ENCODE measurements around the gene FOXK1.

Gene FOXK1

GRCh38 chr7:4699841-4700240 lies 17.7 kb downstream of the FOXK1 start:
- DNase-seq: peak; percentile 7 to 38

DNA sequence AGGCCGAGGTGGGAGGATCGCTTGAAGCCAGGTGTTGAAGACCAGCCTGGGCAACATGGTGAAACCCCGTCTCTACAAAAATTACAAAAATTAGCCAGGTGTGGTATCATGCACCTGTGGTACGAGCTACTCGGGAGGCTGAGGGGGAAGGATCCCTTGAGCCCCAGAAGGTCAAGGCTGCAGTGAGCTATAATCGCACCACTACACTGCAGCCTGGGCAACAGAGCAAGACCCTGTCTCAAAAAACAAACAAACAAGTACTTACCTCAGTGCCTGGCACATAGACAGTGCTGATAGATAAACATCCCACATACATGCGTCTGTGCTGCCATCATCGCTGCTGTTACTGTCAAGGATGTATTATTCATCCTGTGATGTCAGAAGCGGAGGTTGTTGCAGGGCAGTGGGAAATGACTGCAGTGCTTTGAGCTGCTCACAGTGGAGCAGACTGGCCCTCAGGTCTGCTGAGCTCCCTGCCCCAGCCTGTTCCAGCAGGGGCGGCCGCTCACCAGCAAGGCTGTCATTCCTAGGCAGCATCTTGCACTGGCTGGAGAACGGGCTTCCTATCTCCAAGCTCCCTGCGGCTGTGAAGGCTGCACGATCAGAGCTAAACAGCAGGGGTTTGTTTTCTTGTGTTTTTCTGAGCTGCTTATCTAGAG lies 18.6 kb downstream of the FOXK1 start:
- DNase-seq: no peak

DNA sequence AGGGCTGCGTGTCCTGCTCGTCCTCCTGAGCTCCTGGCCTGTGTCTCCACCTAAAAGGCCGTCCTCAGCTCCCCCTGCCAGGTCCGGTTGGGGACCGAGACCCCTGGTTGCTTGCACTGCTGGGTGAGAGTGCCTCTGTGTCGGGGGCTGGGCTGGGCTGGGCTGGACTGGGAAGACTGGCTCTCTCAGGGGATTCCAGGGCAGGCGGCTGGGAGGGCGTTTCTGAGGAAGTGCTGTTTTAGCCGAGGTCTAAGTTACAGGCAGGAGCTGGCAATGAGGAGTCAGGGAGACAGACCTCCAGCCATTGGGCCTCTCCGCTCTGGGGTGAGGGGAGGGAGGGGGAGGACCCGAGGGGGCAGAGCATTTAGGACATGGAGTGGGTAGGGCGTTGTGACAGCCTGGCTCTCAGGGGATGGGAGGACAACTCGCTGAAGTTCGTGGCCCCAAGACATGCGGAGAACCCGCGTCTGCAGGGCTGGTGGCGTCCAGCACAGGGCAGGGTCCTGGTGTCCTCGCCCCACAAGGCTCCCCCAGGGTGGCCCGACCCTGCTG lies 20.9 kb downstream of the FOXK1 start:
- peak in 1 of 2 experiments; percentile 15 for DNase-seq

- DNase-seq: no peak
These were observed 21.4 kb downstream of the FOXK1 start for GRCh38 chr7:4703532-4703931.

DNA sequence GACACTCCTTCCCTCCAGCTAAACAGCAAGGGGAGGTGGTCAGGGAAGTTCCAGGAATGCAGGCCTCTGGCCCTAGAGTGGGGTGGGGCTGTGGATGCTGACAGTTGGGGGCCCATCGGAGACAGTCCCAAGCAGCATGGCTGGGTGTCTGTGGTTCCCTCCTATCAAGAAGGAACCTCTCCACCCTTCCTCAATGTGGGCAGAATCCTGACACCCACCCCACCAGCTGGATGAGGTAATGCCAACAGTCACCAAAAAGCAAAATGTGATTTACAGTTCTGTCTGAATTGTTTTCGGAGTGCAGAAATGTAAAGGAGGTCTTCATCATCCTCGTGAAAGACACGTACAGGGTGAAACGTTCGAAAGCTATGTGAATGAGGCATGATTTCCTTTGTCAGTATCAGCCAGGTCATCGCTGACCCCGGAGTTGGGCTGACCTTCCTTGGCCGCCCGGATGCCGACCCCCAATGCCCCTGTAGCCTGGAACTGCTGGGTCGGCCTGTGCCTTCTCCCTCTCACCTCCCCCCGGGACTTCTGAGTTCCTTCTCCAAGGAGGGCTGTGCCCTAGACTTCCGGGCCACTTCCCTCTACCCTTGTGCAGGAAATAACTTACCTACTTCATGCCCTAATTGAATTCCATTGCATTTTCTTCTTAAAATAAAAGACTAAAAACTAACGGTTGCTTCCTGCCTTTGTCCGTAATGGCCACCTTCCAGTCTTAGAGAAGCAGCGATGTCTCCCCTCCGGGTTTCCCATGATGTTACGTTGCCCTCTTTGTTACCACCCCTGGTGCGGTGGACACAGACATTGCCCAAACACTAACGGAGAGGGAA lies 24.5 kb downstream of the FOXK1 start:
- peak; percentile 70 to 71 for DNase-seq

DNA sequence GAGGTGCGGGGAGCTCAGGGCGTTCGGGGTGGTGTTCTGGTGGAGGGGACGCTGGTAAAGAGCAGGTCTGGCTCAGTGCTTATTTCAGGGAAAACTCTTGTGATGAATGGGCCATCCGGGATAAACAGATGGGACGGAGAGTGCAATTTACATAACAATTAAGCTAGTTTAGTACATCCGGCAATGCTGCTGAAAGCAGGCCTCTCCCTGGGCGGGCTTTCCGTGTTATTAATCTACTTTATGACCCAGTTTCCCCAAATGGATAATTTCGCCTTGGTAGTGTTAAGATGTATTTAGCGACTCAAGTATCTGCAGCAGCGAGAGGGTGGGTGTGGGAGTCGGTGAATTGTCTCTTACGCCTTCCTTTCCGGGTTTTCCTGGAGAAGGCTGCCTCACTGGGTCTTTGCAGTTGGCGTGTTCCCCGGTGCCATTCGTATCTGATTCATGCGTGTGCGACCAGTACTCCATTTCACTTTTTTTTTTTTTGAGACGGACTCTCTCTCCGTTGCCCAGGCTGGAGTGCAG lies 25.2 kb downstream of the FOXK1 start:
- DNase-seq: peak in 1 of 2 experiments; percentile 39

- DNase-seq: no peak
These were observed 25.9 kb downstream of the FOXK1 start for GRCh38 chr7:4707980-4708411.

DNA sequence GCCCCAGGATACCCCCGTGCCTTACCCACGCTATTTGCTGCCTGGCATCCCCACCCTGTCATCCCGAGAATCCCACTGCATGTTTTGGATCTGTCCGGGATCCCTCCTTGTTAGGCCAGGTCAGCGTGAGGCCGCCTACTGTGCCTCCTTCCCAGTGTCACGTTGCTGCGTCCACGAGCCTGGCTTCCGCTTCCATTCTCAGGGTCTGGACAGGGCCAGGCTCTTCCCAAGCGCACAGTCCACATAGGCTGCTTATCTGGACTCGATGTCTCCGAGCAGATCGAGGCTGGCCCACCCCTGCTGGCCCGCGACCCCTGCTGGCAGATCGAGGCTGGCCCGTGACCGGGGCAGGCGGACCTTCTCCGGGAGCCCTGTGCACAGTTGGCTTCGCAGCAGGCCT lies 27.1 kb downstream of the FOXK1 start:
- DNase-seq: no peak

GRCh38 chr7:4711093-4711492 lies 29.0 kb downstream of the FOXK1 start:
- no peak for DNase-seq

DNA sequence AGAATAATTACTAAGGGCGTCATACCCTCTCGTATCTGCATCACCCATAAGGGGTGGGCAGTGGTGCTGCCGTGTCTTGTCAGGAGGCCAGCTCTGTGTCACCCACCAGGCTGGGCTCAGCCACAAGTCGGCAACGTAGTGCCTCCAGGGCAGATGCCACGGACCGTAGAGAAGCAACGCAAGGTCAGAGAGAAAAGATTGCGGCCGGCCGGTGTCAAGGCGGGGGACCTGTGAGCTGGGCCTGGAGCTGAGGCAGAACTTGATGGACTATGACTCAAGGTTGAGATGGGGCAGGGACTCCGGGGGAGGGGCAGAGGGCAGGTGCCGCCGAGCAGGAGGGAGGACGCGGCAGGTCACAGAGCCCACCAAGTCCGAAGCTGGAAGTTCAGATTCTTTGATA lies 29.5 kb downstream of the FOXK1 start:
- DNase-seq: no peak

DNA sequence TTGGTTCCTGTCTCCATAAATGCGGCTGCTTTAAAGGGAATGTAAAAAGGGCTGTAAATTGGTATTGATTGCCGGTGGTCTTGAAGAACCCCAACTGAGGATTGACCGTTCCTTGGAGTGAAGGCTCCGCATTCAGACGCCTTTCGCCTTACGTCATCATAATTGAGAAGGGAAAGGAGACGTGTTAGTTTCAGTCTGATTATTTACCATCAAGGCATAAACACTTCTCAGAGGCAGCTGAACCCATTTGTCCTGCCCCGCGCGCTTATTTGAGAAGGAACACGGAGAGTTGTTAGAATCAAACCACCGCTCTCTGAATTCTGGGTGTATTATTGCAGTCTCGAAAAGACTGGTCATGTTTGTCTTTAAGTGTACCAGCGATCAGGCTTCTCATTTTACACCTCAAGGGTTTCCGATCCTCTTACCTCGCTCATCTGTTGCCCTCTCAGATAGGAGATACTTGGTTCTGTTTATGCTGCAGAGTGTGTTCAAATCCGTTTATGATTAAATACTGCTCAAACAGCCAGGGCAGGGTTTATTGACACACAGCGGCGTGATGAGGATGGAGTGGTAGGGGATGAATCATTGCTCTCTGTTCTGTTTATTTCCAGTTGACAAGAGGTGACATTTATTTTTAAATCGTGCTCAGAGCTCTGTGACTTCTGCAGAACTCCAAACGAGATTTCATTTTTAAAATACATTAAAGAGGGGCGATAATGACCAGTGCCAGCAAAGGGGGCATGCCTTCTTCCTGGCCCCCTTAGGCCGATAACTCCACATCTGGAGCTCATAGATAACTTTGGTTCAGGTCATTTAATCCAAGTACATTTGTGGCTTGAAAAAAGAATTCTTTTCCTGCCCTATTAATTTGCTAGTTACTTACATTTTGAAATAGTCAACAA lies 30.4 kb downstream of the FOXK1 start:
- DNase-seq: peak in 1 of 2 experiments; percentile 20

- peak; percentile 64 to 84 for DNase-seq
These were observed 31.2 kb downstream of the FOXK1 start for GRCh38 chr7:4713183-4713784.

GRCh38 chr7:4714161-4714700 lies 32.1 kb downstream of the FOXK1 start:
- DNase-seq: no peak

DNA sequence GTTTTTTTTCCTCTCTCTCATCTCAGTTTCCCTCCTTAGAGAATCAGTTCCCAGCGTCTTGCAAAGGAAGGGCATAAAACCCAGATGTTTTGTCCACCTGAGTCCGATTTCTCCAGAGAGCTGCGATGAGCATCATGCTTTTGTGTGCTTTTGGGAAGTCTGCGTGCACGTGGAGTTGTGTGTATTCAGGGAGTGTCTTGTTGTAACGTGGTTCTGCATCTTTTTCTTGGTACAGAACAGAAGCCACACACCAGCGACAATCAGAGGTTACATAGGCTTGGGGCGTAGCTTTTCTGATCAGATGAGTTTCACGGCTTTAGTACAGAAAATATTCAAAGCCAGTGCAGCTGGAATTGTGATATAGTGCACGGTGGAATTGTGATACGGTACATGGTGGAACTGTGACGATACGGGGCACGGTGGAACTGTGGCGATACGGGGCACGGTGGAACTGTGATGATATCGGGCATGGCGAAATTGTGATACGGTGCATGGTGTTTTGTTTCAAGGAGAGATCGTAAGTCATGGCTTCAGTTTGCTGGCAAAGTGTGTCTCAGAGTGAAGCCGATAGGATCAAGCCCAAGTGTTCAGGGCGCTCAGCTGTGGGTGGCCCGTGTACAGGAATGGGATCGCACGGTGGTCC lies 32.8 kb downstream of the FOXK1 start:
- no peak for DNase-seq

DNA sequence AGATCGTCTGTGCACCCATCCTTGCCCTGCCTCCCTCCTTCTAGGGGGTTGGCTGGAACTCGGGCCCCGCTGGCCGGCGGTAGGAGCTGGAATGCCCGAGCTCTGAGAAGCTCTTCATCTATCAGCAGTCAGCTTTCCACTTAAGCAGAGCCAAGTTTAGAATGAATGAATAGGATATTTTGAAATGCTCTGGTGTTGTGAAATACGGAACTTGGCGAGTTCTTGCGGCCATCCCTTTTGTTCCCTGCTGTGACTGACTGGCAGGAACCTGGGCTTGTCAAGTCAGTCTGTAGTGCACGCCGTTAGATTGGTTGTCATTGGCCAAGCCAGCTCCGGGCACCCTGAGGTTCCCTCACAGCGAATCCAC lies 33.3 kb downstream of the FOXK1 start:
- no peak for DNase-seq

DNA sequence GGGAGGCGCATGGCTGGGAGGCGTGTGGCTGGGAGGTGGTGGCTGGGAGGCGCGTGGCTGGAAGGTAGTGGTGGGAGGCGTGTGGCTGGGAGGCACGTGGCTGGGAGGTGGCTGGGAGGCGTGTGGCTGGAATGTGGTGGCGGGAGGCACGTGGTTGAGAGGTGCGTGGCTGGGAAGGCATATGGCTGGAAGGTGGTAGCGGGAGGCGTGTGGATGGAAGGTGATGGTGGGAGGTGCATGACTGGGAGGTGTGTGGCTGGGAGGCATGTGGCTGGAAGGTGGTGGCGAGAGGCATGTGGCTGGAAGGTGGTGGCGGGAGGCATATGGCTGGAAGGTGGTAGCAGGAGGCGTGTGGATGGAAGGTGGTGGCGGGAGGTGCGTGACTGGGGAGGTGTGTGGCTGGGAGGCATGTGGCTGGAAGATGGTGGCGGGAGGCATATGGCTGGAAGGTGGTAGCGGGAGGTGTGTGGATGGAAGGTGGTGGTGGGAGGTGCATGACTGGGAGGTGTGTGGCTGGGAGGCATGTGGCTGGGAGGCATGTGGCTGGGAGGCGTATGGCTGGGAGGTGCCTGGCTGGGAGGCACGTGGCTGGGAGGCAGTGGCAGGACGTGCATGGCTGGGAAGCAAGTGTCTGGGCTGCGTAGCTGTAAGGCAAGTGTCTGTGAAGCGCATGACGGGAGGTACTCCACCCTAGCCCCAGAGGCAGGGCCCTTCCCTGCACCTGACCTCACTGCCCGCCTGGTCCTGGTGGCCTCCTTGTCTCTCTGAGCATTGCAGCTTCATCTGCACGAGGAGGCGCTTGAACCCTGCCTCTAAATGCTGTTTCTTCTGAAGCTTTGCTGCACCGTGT lies 35.1 kb downstream of the FOXK1 start:
- DNase-seq: no peak

DNA sequence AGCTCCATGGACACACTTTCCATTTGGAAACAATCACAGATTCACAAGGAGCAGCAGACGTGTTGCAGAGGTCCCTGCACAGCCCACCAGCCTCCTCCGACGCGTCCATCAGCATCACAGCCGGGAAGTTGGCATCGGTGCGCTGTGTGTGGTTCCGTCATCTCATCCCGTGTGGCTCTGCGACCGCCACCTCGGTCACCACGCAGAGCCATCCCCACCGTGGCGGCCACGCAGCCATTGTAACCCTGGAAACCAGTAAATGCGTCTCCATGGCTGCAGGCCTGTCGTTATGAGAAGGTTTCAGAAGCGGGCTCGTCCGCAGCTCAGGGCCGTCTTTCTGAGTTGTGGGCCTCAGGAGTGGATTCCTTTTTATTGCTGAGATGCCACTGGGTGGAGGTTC lies 36.0 kb downstream of the FOXK1 start:
- no peak for DNase-seq

DNA sequence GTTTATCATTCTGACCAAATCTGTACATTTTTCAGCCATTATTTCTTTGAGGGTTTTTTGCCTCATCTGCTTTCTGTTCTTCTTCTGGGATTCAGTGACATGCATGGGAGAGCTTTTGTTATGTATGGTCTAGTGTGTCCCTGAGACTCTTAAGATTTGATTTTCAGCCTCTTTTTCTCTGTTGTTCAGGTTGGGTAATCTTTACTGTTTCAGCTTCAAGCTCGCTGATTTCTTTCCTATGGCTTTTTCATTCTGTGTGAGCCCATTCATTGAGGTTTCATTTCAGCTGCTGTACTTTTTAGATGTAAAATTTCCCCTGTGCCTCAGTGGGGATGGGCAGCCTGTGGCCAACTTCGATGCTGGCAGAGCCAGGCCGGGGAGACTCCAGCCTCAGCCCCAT lies 38.1 kb downstream of the FOXK1 start:
- no peak for DNase-seq

GRCh38 chr7:4722308-4722707 lies 40.2 kb downstream of the FOXK1 start:
- DNase-seq: no peak

DNA sequence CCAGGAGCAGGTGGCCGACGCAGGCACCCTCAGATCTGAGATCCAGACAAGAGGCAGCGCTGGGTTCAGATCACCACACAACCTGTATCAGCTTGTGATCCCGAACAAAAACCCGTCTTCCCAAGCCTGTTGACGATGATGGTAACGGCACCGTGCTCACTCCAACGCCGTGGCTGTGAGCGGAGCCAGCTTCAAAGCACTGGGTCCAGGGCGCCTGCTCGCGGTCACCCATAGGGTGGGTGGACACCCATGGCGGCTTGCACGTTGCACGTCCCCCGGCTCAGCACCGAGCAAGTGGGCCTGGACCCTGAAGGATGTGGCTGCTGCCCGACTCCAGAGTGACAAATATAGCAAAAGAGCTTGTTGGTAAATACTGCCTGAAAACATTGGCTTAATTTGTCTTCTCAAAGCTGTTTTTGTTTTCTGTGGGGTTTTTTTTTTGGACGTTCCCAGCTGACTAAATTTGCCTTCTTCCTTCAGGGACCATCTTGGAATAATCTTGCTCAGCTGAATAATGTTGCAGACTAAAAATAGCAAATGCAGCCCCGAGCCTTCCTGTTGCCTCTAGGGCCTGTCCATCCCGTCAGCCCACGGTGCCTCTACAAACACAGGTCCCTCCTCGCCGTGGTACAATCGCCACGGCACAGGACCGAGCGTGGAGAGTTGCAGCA lies 41.0 kb downstream of the FOXK1 start:
- DNase-seq: no peak

Data from NCI-H526 (cell line).